ENCODE data around the gene TBC1D4.

The TBC1D4 gene

GRCh38 chr13:75417012-75417384 is 65.0 kb downstream of the TBC1D4 start:
- no peak for DNase-seq (ENCODE audit: low spot score)

- DNase-seq (ENCODE audit: low spot score), result no peak
Measured at GRCh38 chr13:75416327-75417011, 65.5 kb downstream of the TBC1D4 start.

- DNase-seq (ENCODE audit: low spot score), result no peak
Measured at GRCh38 chr13:75415694-75416093, 66.3 kb downstream of the TBC1D4 start.

- DNase-seq (ENCODE audit: low spot score), result no peak
Measured at GRCh38 chr13:75415171-75415570, 66.8 kb downstream of the TBC1D4 start.

GRCh38 chr13:75414036-75414827 is 67.7 kb downstream of the TBC1D4 start:
- no peak for DNase-seq (ENCODE audit: low spot score)

GRCh38 chr13:75411924-75412537 is 69.9 kb downstream of the TBC1D4 start:
- no peak for DNase-seq (ENCODE audit: low spot score)

- DNase-seq (ENCODE audit: low spot score), result no peak
Measured at GRCh38 chr13:75410207-75410606, 71.8 kb downstream of the TBC1D4 start.

- no peak for DNase-seq (ENCODE audit: low spot score)
Measured at GRCh38 chr13:75407998-75408397, 74.0 kb downstream of the TBC1D4 start.

GRCh38 chr13:75407473-75407872 is 74.5 kb downstream of the TBC1D4 start:
- no peak for DNase-seq (ENCODE audit: low spot score)

GRCh38 chr13:75405976-75406703 is 75.8 kb downstream of the TBC1D4 start:
- no peak for DNase-seq (ENCODE audit: low spot score)

GRCh38 chr13:75404726-75405125 is 77.2 kb downstream of the TBC1D4 start:
- DNase-seq (ENCODE audit: low spot score), result no peak

- DNase-seq (ENCODE audit: low spot score), result no peak
Measured at GRCh38 chr13:75402787-75403186, 79.2 kb downstream of the TBC1D4 start.

GRCh38 chr13:75400775-75401174 is 81.2 kb downstream of the TBC1D4 start:
- no peak for DNase-seq (ENCODE audit: low spot score)

GRCh38 chr13:75399879-75400217 is 82.1 kb downstream of the TBC1D4 start:
- DNase-seq (ENCODE audit: low spot score), result no peak

- no peak for DNase-seq (ENCODE audit: low spot score)
Measured at GRCh38 chr13:75399168-75399878, 82.6 kb downstream of the TBC1D4 start.

- DNase-seq (ENCODE audit: low spot score), result no peak
Measured at GRCh38 chr13:75398072-75398471, 83.9 kb downstream of the TBC1D4 start.

- DNase-seq (ENCODE audit: low spot score), result no peak
Measured at GRCh38 chr13:75395901-75396300, 86.1 kb downstream of the TBC1D4 start.

- DNase-seq (ENCODE audit: low spot score), result no peak
Measured at GRCh38 chr13:75395066-75395465, 86.9 kb downstream of the TBC1D4 start.

GRCh38 chr13:75393839-75394520 is 88.0 kb downstream of the TBC1D4 start:
- DNase-seq (ENCODE audit: low spot score), result no peak

- DNase-seq (ENCODE audit: low spot score), result no peak
Measured at GRCh38 chr13:75391432-75392100, 90.4 kb downstream of the TBC1D4 start.

GRCh38 chr13:75390229-75390628 is 91.7 kb downstream of the TBC1D4 start:
- no peak for DNase-seq (ENCODE audit: low spot score)
